ENCODE data around the gene THEM5.

Gene THEM5

DNA sequence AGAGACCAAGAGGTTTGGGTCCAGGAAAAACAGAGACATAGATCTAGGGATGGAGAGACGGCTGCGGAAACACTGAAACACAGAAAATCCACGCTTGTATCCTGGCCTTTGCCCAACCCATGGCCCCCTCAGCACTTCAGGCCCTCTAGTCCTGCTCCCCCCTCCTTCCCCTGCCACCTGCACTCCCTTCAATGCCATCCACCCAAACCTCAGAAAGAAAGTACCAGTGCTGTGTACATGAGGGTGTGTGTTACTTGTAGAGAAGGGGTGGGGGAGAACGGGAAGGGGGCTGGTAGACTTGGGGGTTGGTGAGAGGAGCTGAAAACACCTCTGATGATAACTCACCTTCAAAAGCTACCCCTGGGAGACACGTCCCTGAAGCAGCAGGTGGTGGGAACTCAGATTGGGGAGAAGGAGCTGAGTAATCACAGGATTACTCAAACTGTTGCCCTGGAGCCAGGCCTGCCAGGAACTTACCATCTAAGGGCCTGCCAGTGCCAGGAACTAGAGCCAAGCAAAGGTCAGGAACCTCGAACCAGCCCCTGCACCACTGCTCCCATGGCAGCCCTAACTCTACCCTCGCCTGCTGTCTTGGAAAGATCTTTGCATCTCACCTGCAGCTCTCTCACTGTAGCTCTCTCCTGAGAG lies 33.4 kb downstream of the THEM5 start:
- POLR2A ChIA-PET, result interaction anchor here (1.0 to 1.2 kb wide), 3 partner anchors 8 to 57 kb away, joined by 3 to 6 read pairs (median 3); partner anchors contain the start of gene MRPL9
- TF ChIP-seq BHLHE40 (IDR thresholded peaks at IDR 0.05; ENCODE audit: borderline replicate concordance), result no peak
- no peak for TF ChIP-seq LEF1 (IDR thresholded peaks at IDR 0.05; ENCODE audit: borderline replicate concordance)
- no peak for TF ChIP-seq NFRKB (IDR thresholded peaks at IDR 0.05)
- TF ChIP-seq FOXM1 (IDR thresholded peaks at IDR 0.05; ENCODE audit: borderline replicate concordance), result no peak
- TF ChIP-seq TARDBP (IDR thresholded peaks at IDR 0.05), result no peak
- TF ChIP-seq CTBP1 (IDR thresholded peaks at IDR 0.05; ENCODE audit: borderline replicate concordance), result no peak
- TF ChIP-seq, protein P1, sequence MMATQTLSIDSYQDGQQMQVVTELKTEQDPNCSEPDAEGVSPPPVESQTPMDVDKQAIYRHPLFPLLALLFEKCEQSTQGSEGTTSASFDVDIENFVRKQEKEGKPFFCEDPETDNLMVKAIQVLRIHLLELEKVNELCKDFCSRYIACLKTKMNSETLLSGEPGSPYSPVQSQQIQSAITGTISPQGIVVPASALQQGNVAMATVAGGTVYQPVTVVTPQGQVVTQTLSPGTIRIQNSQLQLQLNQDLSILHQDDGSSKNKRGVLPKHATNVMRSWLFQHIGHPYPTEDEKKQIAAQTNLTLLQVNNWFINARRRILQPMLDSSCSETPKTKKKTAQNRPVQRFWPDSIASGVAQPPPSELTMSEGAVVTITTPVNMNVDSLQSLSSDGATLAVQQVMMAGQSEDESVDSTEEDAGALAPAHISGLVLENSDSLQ (IDR thresholded peaks at IDR 0.05), result no peak
- no peak for TF ChIP-seq SUZ12 (IDR thresholded peaks at IDR 0.05)
- TF ChIP-seq HDGF (IDR thresholded peaks at IDR 0.05; ENCODE audit: borderline replicate concordance), result no peak
- TF ChIP-seq FOXK2 (IDR thresholded peaks at IDR 0.05), result no peak

DNA sequence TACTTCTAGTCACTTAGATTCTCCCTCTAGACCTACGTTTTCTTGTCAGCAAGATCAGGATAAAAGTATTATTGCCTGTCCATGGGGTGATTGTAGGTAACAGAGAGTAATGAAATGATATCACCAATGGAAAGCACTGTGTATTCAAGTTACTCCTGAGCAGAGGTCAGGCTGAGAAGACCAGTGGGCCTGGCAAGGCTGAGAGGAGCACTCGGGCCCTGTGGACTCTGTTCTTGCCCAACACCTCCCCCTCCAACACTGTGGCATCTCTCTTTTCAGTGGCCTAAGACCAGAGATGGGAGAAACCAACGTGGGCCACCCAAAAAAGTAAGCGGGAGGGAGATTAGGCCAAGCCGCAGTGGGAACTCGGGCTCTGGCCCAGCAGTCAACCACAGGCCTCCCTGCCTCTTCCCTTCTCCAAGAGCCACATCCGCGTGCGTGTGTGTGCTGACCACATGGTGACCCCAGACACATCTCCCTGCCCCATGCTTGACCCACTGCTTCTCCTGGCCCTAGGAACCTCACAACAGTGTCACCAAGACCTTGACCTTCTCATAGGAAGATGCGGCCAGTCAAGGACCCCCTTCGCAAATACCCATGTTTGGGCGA lies 34.2 kb downstream of the THEM5 start:
- no peak for DNase-seq (ENCODE audit: extremely low spot score)
- ChIA-PET CTCF (no interaction called here), POLR2A (no interaction called here)
- no peak for TF ChIP-seq LEF1 (IDR thresholded peaks at IDR 0.05; ENCODE audit: borderline replicate concordance)
- TF ChIP-seq NFRKB (IDR thresholded peaks at IDR 0.05), result no peak
- TF ChIP-seq ELF4 (IDR thresholded peaks at IDR 0.05), result no peak
- no peak for TF ChIP-seq BHLHE40 (IDR thresholded peaks at IDR 0.05; ENCODE audit: borderline replicate concordance)
- TF ChIP-seq ZNF384 (IDR thresholded peaks at IDR 0.05), result no peak
- no peak for TF ChIP-seq ARNT (IDR thresholded peaks at IDR 0.05)
- TF ChIP-seq CTBP1 (IDR thresholded peaks at IDR 0.05; ENCODE audit: borderline replicate concordance), result no peak

More for the DNA sequence above, 33.4 kb downstream of the THEM5 start:
- CTCF ChIA-PET, result interaction anchor here (1.0 to 1.1 kb wide), 2 partner anchors 22 to 226 kb away, joined by 3 read pairs; no protein-coding TSS in a partner anchor
- DNase-seq (ENCODE audit: extremely low spot score), result no peak

DNA sequence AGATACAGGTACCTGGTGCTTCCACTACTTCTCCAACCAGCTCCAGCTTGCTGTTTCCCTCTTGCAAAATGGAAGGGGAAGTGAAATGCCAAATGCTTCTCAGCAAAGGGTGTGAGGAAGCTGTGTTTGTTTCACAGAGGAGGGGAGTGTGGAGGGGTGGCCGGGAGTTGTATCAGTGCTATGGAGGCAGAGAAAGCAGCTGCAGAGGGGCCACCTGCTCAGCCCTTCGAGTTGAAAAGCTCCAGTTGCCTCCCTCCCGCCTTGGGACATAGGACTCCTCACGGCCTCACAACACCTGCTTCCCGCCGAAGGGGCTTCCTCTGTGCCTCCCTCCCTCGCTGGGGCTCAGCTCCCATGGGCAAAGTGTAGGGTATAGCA lies 36.2 kb downstream of the THEM5 start:
- DNase-seq (ENCODE audit: extremely low spot score), result no peak
- TF ChIP-seq ARNT (IDR thresholded peaks at IDR 0.05) (no peak), FOXM1 (IDR thresholded peaks at IDR 0.05; ENCODE audit: borderline replicate concordance) (no peak), BHLHE40 (IDR thresholded peaks at IDR 0.05; ENCODE audit: borderline replicate concordance) (no peak), TARDBP (IDR thresholded peaks at IDR 0.05) (no peak), L3MBTL2 (conservative IDR thresholded peaks at IDR 0.05) (no peak), LEF1 (IDR thresholded peaks at IDR 0.05; ENCODE audit: borderline replicate concordance) (no peak), FOXA1 (IDR thresholded peaks at IDR 0.05) (no peak), SUZ12 (IDR thresholded peaks at IDR 0.05) (no peak)
- POLR2A ChIA-PET, result no interaction called here
- CTCF ChIA-PET, result interaction anchor here (0.6 kb wide), 1 partner anchor 64 kb away, joined by 3 read pairs; no protein-coding TSS in a partner anchor

DNA sequence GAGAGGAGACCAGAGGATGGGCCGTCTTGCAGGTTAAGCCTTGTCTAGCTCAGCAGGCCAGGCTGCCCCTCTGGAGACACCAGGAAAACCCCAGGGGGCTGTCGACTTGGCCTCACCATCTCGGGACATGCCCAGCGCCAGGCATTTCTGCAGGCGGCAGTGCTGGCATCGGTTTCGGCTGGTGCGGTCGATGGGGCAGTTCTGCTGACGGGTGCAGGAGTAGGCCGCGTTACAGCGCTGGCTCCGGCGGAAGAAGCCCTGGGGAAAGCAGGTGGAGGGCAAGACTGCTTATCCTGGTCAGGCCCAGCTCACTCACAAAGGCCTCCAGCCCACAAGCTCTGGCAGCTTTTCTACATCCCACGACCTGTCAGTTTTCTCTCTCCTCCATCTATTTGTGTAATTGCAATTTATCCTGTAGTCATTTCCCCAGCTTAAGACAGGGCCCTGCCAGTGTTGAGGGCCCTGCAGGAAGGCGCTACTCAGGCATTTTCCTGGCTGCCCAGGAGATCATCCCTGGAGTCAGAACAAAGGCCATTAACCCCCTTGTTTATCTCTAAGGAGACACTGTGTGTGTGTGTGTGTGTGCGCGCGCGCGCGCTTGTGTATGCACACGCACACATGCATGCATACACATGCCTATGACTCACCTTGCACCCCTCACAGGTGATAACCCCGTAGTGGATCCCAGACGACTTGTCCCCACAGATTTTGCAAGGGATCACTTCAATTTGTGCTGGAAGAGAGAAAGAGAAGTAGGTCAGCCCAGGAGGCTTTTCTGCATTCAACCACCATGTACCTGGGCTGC lies 36.8 kb downstream of the THEM5 start:
- POLR2A ChIA-PET, result no interaction called here
- CTCF ChIA-PET, result interaction anchor here (0.6 kb wide), 1 partner anchor 38 kb away, joined by 4 read pairs; no protein-coding TSS in a partner anchor
- TF ChIP-seq ZNF384 (IDR thresholded peaks at IDR 0.05) (no peak), NFRKB (IDR thresholded peaks at IDR 0.05) (no peak), SP1 (IDR thresholded peaks at IDR 0.05) (no peak), SUZ12 (IDR thresholded peaks at IDR 0.05) (no peak), LEF1 (IDR thresholded peaks at IDR 0.05; ENCODE audit: borderline replicate concordance) (no peak), FOXM1 (IDR thresholded peaks at IDR 0.05; ENCODE audit: borderline replicate concordance) (no peak), L3MBTL2 (conservative IDR thresholded peaks at IDR 0.05) (no peak), TARDBP (IDR thresholded peaks at IDR 0.05) (no peak), FOXK2 (IDR thresholded peaks at IDR 0.05) (no peak)
- TF ChIP-seq, protein P1 (IDR thresholded peaks at IDR 0.05), result no peak
- DNase-seq (ENCODE audit: extremely low spot score), result no peak

DNA sequence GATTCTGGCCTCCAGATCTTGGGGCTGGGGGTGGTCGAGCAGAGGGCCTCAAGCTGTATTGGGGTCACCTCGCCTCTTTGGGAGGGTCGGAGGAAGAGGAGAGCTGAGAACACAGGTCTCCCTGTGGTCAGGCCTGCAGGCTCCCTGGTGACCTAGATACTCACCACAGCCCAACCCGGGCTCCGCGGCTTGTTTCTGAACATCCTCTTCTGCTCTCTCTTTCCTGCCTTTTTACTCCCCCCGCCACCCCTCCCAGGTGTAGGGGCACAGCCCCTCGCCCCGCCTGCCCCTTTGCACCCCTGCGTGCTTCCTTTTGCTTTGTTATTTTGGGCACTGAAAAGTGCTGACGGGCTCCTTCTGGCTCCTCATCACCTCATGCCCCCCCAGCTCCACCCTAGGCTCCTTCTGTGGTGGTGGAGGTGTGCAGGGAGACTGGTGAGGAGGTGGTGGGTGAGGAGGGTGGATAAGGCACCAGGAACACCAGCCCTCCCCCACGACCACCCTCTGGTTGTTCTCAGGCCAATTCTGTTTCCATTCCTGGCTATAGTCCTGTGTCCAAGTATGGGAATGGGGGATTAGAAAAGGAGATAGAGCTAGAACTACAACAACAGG lies 37.7 kb downstream of the THEM5 start:
- DNase-seq (ENCODE audit: extremely low spot score), result no peak
- CTCF ChIA-PET, result no interaction called here
- POLR2A ChIA-PET, result no interaction called here
- TF ChIP-seq SUZ12 (IDR thresholded peaks at IDR 0.05) (no peak), ARNT (IDR thresholded peaks at IDR 0.05) (no peak), FOXK2 (IDR thresholded peaks at IDR 0.05) (no peak), FOXM1 (IDR thresholded peaks at IDR 0.05; ENCODE audit: borderline replicate concordance) (no peak), LEF1 (IDR thresholded peaks at IDR 0.05; ENCODE audit: borderline replicate concordance) (no peak), CTBP1 (IDR thresholded peaks at IDR 0.05; ENCODE audit: borderline replicate concordance) (no peak), HDGF (IDR thresholded peaks at IDR 0.05; ENCODE audit: borderline replicate concordance) (no peak), BHLHE40 (IDR thresholded peaks at IDR 0.05; ENCODE audit: borderline replicate concordance) (no peak), TARDBP (IDR thresholded peaks at IDR 0.05) (no peak), L3MBTL2 (conservative IDR thresholded peaks at IDR 0.05) (no peak), ELF4 (IDR thresholded peaks at IDR 0.05) (no peak), FOXA1 (IDR thresholded peaks at IDR 0.05) (no peak), ZNF384 (IDR thresholded peaks at IDR 0.05) (no peak), SP1 (IDR thresholded peaks at IDR 0.05) (no peak)
- TF ChIP-seq, protein P1 (IDR thresholded peaks at IDR 0.05), result no peak
